Endodermal cell (in vitro differentiated cells): ENCODE measurements around the gene WRAP73. TPM values are rescaled to one million over a fixed set of nuclear protein-coding genes. Genes with fewer than 3 reads are reported as not detected.
A peak's percentile ranks its signal among the peaks of the same experiment; 100 is the strongest.

Experiments
- DNase-seq: peaks from one replicate; pipeline ENCODE4 v3.0.0-alpha.2; 2017
- H3K27ac ChIP-seq: 2 replicates; pipeline ENCODE4 v1.5.1; 2013; ENCODE audit warnings: mild to moderate bottlenecking, low read depth, low read length, moderate library complexity
- H3K27me3 ChIP-seq: 2 replicates; pipeline ENCODE4 v1.6.1; 2013; ENCODE audit warnings: mild to moderate bottlenecking, low read length, moderate library complexity; ENCODE audit not compliant: insufficient read depth, control insufficient read depth, poor library complexity, severe bottlenecking
- H3K36me3 ChIP-seq: 2 replicates; pipeline ENCODE4 v1.7.0; 2013; ENCODE audit warnings: mild to moderate bottlenecking, low read length, moderate library complexity; ENCODE audit not compliant: control insufficient read depth, insufficient read depth
- H3K4me1 ChIP-seq: one replicate; pipeline ENCODE4 v1.7.0; 2013; ENCODE audit warnings: low read length; ENCODE audit not compliant: control insufficient read depth, insufficient read depth
- H3K4me3 ChIP-seq: 2 replicates; pipeline ENCODE4 v1.5.1; 2013; ENCODE audit warnings: mild to moderate bottlenecking, low read length, moderate library complexity
- H3K9ac ChIP-seq: 2 replicates; pipeline ENCODE4 v1.6.1; 2013; ENCODE audit warnings: mild to moderate bottlenecking, low read length, moderate library complexity; ENCODE audit not compliant: poor library complexity, severe bottlenecking; ENCODE audit errors: extremely low read depth
- H3K9me3 ChIP-seq: 2 replicates; pipeline ENCODE4 v1.6.1; 2013; ENCODE audit warnings: mild to moderate bottlenecking, low read length, moderate library complexity; ENCODE audit not compliant: control insufficient read depth
- H3K27ac Mint-ChIP-seq: 2 replicates; pipeline ENCODE4 v1.8.0; 2020; ENCODE audit warnings: mixed read lengths
- H3K27me3 Mint-ChIP-seq: 2 replicates; pipeline ENCODE4 v1.8.0; 2021; ENCODE audit warnings: mild to moderate bottlenecking, mixed read lengths; ENCODE audit not compliant: insufficient read depth
- H3K36me3 Mint-ChIP-seq: 2 replicates; pipeline ENCODE4 v1.8.0; 2020; ENCODE audit warnings: low read depth, mixed read lengths
- H3K4me1 Mint-ChIP-seq: 2 replicates; pipeline ENCODE4 v1.8.0; 2020; ENCODE audit warnings: mixed read lengths
- H3K4me3 Mint-ChIP-seq: 2 replicates; pipeline ENCODE4 v1.8.0; 2020; ENCODE audit warnings: mild to moderate bottlenecking, moderate library complexity, mixed read lengths
- H3K9me3 Mint-ChIP-seq: 2 replicates; pipeline ENCODE4 v1.8.0; 2020; ENCODE audit warnings: mild to moderate bottlenecking, mixed read lengths
- WGBS, 2 experiments: methylation state at CpG; one replicate each; pipeline versions ENCODE4 v1.1.5 to v1.1.7; 2013; ENCODE audit warnings: missing lambda C conversion rate in 2 of 2, mixed read lengths in 1 of 2; ENCODE audit not compliant: insufficient coverage in 1 of 2, insufficient read length in 1 of 2; 5-methylcytosine and 5-hydroxymethylcytosine counted together
- total RNA-seq, 2 donors: library from RNA; stranded (reverse); fragmentation: NEBNext Ultra II Directional in 1 of 2; extraction: Animal tissue kit (Norgen Biotek cat#: 25700) in 1 of 2; gene quantifications; 2 replicates in 1 of 2; 3 replicates in 1 of 2; pipeline ENCODE4 v1.2.1, GENCODE V29; 2021
- TF ChIP-seq, protein P1 (sequence below): fragments of 200-600 bp; sonication (generic); conservative IDR thresholded peaks from 2 replicates; pipeline ENCODE4 v1.5.0; 2021; ENCODE audit warnings: antibody characterized with exemption, mild to moderate bottlenecking

Gene WRAP73
- total RNA-seq, 2 donors from 2014 or later = 29.8 to 32.5 TPM

DNA sequence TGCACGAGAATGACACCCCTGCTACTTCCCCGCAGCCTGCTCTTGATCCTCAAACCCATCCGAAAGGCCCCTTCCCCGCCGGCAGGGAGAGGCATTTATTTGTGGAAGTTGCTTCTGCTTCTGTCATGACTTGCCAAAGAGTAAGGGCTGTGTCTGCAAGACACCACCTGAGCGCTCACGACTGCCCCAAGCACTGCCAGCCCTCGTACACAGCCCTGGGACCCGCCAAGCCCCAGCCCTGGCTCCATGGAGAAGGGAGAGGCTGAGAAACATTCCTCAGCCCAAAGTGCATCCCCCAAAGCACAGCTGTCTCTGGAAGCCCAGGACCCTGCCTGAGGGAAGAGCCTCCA lies 31.4 kb downstream of the WRAP73 start:
- no peaks in the 10 kb centered on the region for H3K9me3 ChIP-seq
- Mint-ChIP-seq H3K27me3 (no peaks in the 10 kb centered on the region), H3K9me3 (no peaks in the 10 kb centered on the region), H3K27ac (no peak overlapping the region), H3K4me3 (no peak overlapping the region), H3K4me1 (peaks cover 24% of the 10 kb centered on the region), H3K36me3 (no peaks in the 10 kb centered on the region)
- no peak overlapping the region for H3K27ac ChIP-seq
- peak; percentile 70 for DNase-seq
- H3K27me3 ChIP-seq = no peaks in the 10 kb centered on the region
- TF ChIP-seq, protein P1, sequence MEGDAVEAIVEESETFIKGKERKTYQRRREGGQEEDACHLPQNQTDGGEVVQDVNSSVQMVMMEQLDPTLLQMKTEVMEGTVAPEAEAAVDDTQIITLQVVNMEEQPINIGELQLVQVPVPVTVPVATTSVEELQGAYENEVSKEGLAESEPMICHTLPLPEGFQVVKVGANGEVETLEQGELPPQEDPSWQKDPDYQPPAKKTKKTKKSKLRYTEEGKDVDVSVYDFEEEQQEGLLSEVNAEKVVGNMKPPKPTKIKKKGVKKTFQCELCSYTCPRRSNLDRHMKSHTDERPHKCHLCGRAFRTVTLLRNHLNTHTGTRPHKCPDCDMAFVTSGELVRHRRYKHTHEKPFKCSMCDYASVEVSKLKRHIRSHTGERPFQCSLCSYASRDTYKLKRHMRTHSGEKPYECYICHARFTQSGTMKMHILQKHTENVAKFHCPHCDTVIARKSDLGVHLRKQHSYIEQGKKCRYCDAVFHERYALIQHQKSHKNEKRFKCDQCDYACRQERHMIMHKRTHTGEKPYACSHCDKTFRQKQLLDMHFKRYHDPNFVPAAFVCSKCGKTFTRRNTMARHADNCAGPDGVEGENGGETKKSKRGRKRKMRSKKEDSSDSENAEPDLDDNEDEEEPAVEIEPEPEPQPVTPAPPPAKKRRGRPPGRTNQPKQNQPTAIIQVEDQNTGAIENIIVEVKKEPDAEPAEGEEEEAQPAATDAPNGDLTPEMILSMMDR = no peak
- peaks cover 5% of the 10 kb centered on the region for H3K36me3 ChIP-seq
- no peak overlapping the region for H3K9ac ChIP-seq
- peaks cover 24% of the 10 kb centered on the region for H3K4me1 ChIP-seq
- H3K4me3 ChIP-seq = no peak overlapping the region
- 90% methylated on average over 9 of the region's 9 CpGs for WGBS, 2 experiments

DNA sequence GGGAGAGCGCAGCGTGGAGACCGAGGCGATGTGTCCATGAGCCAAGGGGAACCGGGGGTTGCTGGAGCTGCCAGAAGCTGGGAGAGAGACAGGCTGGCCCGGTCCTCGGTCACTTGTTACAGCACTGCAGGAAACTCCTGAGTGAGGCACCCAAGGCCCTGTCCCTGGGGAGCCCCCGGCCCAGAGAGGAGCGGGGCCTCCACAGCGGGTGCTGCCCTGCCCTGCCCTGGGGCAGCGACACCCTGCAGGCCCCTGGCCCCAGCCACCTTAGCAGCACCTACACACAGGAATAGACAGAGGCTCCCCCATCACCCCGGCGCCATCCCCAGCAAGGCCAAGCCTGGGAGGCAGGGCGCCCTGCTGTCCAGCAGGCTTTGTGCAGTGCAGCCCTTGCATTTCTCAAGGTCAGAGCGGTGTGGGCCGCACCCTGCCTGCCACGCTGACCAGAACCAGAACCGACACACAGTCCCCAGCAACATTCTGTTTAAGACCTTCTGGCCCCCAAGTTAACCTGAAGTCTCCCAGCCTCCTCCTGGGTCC lies 32.0 kb downstream of the WRAP73 start:
- H3K9me3 Mint-ChIP-seq = no peaks in the 10 kb centered on the region
- WGBS, 2 experiments = 86 to 93% methylated on average over 10 to 17 of the region's 18 CpGs
- Histone ChIP-seq H3K27ac (no peak overlapping the region), H3K4me1 (peaks cover 26% of the 10 kb centered on the region), H3K9ac (no peak overlapping the region), H3K4me3 (no peak overlapping the region), H3K27me3 (no peaks in the 10 kb centered on the region), H3K9me3 (no peaks in the 10 kb centered on the region), H3K36me3 (peaks cover 5% of the 10 kb centered on the region)
- peaks cover 30% of the 10 kb centered on the region for H3K4me1 Mint-ChIP-seq
- DNase-seq = no peak
- no peaks in the 10 kb centered on the region for H3K36me3 Mint-ChIP-seq
- peaks cover 2% of the 10 kb centered on the region for H3K27me3 Mint-ChIP-seq
- no peak overlapping the region for H3K4me3 Mint-ChIP-seq
- TF ChIP-seq, protein P1 = no peak
- H3K27ac Mint-ChIP-seq = no peak overlapping the region

DNA sequence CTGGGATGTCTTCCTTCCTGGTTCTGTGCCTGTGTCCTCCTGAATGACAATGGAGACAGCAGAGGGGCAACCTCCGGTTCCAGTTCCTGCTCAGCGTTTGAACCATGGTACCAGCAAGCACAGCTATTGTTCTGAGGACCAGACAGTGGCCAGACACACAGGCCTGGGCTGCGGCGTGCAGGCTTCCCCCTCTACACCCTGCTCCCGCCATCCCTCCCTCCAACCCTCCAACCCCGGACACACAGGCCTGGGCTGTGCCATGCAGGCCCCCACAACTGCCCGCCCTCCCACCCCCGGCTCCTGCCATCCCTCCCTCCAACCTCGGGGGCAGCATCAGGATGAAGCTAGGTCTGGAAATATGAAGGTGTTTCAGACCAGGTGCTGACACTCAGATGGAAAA lies 33.0 kb downstream of the WRAP73 start:
- H3K9me3 ChIP-seq = no peaks in the 10 kb centered on the region
- H3K9me3 Mint-ChIP-seq = no peaks in the 10 kb centered on the region
- H3K4me3 ChIP-seq = no peak overlapping the region
- H3K27me3 Mint-ChIP-seq = peaks cover 7% of the 10 kb centered on the region
- peaks cover 33% of the 10 kb centered on the region for H3K4me1 ChIP-seq
- H3K36me3 ChIP-seq = no peaks in the 10 kb centered on the region
- no peak overlapping the region for H3K9ac ChIP-seq
- no peak for DNase-seq
- peaks cover 37% of the 10 kb centered on the region for H3K4me1 Mint-ChIP-seq
- no peaks in the 10 kb centered on the region for H3K27me3 ChIP-seq
- H3K27ac Mint-ChIP-seq = no peak overlapping the region
- WGBS, 2 experiments = 94 to 100% methylated on average over 2 to 9 of the region's 9 CpGs
- no peaks in the 10 kb centered on the region for H3K36me3 Mint-ChIP-seq
- TF ChIP-seq, protein P1 = no peak
- no peak overlapping the region for H3K4me3 Mint-ChIP-seq
- H3K27ac ChIP-seq = no peak overlapping the region
